OCI-LY1 (cell line): Measurements from ENCODE around the gene LIN54.

Source experiments
- EZH2 ChIP-seq: fragments of 200-600 bp; sonication (generic), shearing (Covaris generic); IDR thresholded peaks from 2 replicates; pipeline ENCODE4 v1.8.0; 2017; ENCODE audit warnings: borderline replicate concordance, mixed run types, mild to moderate bottlenecking, antibody characterized with exemption, low read length, moderate library complexity, mixed read lengths
- TF ChIP-seq, protein P1 (sequence below): fragments of 200-600 bp; sonication (generic), shearing (Covaris generic); IDR thresholded peaks from 2 replicates; pipeline ENCODE4 v1.5.1; 2017; ENCODE audit warnings: mild to moderate bottlenecking, antibody characterized with exemption, low read length, moderate library complexity, mixed read lengths

GRCh38 chr4:83013902-83014301 is 3.3 kb upstream of the LIN54 start:
- TF ChIP-seq EZH2, result no peak
- TF ChIP-seq, protein P1, sequence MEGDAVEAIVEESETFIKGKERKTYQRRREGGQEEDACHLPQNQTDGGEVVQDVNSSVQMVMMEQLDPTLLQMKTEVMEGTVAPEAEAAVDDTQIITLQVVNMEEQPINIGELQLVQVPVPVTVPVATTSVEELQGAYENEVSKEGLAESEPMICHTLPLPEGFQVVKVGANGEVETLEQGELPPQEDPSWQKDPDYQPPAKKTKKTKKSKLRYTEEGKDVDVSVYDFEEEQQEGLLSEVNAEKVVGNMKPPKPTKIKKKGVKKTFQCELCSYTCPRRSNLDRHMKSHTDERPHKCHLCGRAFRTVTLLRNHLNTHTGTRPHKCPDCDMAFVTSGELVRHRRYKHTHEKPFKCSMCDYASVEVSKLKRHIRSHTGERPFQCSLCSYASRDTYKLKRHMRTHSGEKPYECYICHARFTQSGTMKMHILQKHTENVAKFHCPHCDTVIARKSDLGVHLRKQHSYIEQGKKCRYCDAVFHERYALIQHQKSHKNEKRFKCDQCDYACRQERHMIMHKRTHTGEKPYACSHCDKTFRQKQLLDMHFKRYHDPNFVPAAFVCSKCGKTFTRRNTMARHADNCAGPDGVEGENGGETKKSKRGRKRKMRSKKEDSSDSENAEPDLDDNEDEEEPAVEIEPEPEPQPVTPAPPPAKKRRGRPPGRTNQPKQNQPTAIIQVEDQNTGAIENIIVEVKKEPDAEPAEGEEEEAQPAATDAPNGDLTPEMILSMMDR, result no peak
